Measurements from ENCODE around the gene GPRIN3.

- TF ChIP-seq RAD21 (IDR thresholded peaks at IDR 0.05; ENCODE audit: low read depth): no peak
- TF ChIP-seq, protein P1, sequence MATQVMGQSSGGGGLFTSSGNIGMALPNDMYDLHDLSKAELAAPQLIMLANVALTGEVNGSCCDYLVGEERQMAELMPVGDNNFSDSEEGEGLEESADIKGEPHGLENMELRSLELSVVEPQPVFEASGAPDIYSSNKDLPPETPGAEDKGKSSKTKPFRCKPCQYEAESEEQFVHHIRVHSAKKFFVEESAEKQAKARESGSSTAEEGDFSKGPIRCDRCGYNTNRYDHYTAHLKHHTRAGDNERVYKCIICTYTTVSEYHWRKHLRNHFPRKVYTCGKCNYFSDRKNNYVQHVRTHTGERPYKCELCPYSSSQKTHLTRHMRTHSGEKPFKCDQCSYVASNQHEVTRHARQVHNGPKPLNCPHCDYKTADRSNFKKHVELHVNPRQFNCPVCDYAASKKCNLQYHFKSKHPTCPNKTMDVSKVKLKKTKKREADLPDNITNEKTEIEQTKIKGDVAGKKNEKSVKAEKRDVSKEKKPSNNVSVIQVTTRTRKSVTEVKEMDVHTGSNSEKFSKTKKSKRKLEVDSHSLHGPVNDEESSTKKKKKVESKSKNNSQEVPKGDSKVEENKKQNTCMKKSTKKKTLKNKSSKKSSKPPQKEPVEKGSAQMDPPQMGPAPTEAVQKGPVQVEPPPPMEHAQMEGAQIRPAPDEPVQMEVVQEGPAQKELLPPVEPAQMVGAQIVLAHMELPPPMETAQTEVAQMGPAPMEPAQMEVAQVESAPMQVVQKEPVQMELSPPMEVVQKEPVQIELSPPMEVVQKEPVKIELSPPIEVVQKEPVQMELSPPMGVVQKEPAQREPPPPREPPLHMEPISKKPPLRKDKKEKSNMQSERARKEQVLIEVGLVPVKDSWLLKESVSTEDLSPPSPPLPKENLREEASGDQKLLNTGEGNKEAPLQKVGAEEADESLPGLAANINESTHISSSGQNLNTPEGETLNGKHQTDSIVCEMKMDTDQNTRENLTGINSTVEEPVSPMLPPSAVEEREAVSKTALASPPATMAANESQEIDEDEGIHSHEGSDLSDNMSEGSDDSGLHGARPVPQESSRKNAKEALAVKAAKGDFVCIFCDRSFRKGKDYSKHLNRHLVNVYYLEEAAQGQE (IDR thresholded peaks at IDR 0.05; ENCODE audit: low read depth): no peak
- no peak for TF ChIP-seq TAF1 (IDR thresholded peaks at IDR 0.05; ENCODE audit: low read depth)
- TF ChIP-seq EP300 (IDR thresholded peaks at IDR 0.05; ENCODE audit: borderline replicate concordance): no peak
- TF ChIP-seq CREB1 (IDR thresholded peaks at IDR 0.05; ENCODE audit: low read depth): no peak
- no peak for TF ChIP-seq YY1 (IDR thresholded peaks at IDR 0.05; ENCODE audit: low read depth)
- TF ChIP-seq NFIC (IDR thresholded peaks at IDR 0.05): no peak
- TF ChIP-seq EGR1 (IDR thresholded peaks at IDR 0.05): no peak
Measured at GRCh38 chr4:89203902-89204301, 103.7 kb downstream of the GPRIN3 start.

Data from Ishikawa (cell line).